ENCODE measurements around the gene NCOA3. TPM values are rescaled to one million over a fixed set of nuclear protein-coding genes. Genes with fewer than 3 reads are reported as not detected.
A peak's percentile ranks its signal among the peaks of the same experiment; 100 is the strongest.

NCOA3 gene
- total RNA-seq, 3 donors from 2014 or later: 40.6 to 57.1 (median 45.1) TPM

- intact Hi-C loops (cut with DNase I; ENCODE audit: low total_unique reads): no loop called here
- H3K9me3 ChIP-seq: no peaks in the 10 kb centered on the region
- H3K4me1 ChIP-seq: no peaks in the 10 kb centered on the region
- TF ChIP-seq POLR2AphosphoS5 (IDR thresholded peaks at IDR 0.05) (no peak), POLR2A (IDR thresholded peaks at IDR 0.05) (no peak), CTCF (IDR thresholded peaks at IDR 0.05) (no peak)
- no peak overlapping the region for H3K27ac ChIP-seq
- DNase-seq (ENCODE audit: low spot score in 2 of 2): no peak
- no peak overlapping the region for H3K4me3 ChIP-seq
- H3K36me3 ChIP-seq: no peaks in the 10 kb centered on the region
- H3K27me3 ChIP-seq: no peaks in the 10 kb centered on the region
Observed at GRCh38 chr20:47561180-47561579, 59.5 kb downstream of the NCOA3 start.

- Histone ChIP-seq H3K27me3 (no peaks in the 10 kb centered on the region), H3K27ac (no peak overlapping the region), H3K4me3 (no peak overlapping the region), H3K4me1 (no peaks in the 10 kb centered on the region), H3K36me3 (no peaks in the 10 kb centered on the region), H3K9me3 (no peaks in the 10 kb centered on the region)
- intact Hi-C loops (cut with DNase I; ENCODE audit: low total_unique reads): no loop called here
- DNase-seq (ENCODE audit: low spot score in 2 of 2): no peak
- TF ChIP-seq POLR2A (IDR thresholded peaks at IDR 0.05) (no peak), CTCF (IDR thresholded peaks at IDR 0.05) (no peak), POLR2AphosphoS5 (IDR thresholded peaks at IDR 0.05) (no peak)
Observed at GRCh38 chr20:47561603-47562583, 60.2 kb downstream of the NCOA3 start.

GRCh38 chr20:47566269-47566668, 64.6 kb downstream of the NCOA3 start:
- Histone ChIP-seq H3K36me3 (no peaks in the 10 kb centered on the region), H3K9me3 (peaks cover under 1 to 4% of the 10 kb centered on the region in 2 donors), H3K4me1 (no peaks in the 10 kb centered on the region), H3K27ac (no peak overlapping the region), H3K27me3 (no peaks in the 10 kb centered on the region), H3K4me3 (no peak overlapping the region)
- no peak for DNase-seq (ENCODE audit: low spot score in 2 of 2)
- intact Hi-C loops (cut with DNase I; ENCODE audit: low total_unique reads): no loop called here
- TF ChIP-seq CTCF (IDR thresholded peaks at IDR 0.05) (no peak), POLR2AphosphoS5 (IDR thresholded peaks at IDR 0.05) (no peak), POLR2A (IDR thresholded peaks at IDR 0.05) (no peak)

GRCh38 chr20:47568019-47568418, 66.3 kb downstream of the NCOA3 start:
- Histone ChIP-seq H3K4me3 (no peak overlapping the region), H3K9me3 (peaks cover 9 to 13% of the 10 kb centered on the region in 2 donors), H3K36me3 (no peaks in the 10 kb centered on the region), H3K27ac (peak overlapping the region; percentile 65 to 68), H3K4me1 (no peaks in the 10 kb centered on the region), H3K27me3 (no peaks in the 10 kb centered on the region)
- intact Hi-C loops (cut with DNase I; ENCODE audit: low total_unique reads): no loop called here
- no peak for DNase-seq (ENCODE audit: low spot score in 2 of 2)
- TF ChIP-seq POLR2A (IDR thresholded peaks at IDR 0.05) (no peak), CTCF (IDR thresholded peaks at IDR 0.05) (no peak), POLR2AphosphoS5 (IDR thresholded peaks at IDR 0.05) (no peak)

GRCh38 chr20:47568837-47569410, 67.2 kb downstream of the NCOA3 start:
- intact Hi-C loops (cut with DNase I; ENCODE audit: low total_unique reads): no loop called here
- no peak for DNase-seq (ENCODE audit: low spot score in 2 of 2)
- H3K27me3 ChIP-seq: no peaks in the 10 kb centered on the region
- H3K27ac ChIP-seq: no peak overlapping the region
- H3K36me3 ChIP-seq: no peaks in the 10 kb centered on the region
- TF ChIP-seq CTCF (IDR thresholded peaks at IDR 0.05): no peak
- peaks cover 9 to 13% of the 10 kb centered on the region in 2 donors for H3K9me3 ChIP-seq
- H3K4me1 ChIP-seq: no peaks in the 10 kb centered on the region
- H3K4me3 ChIP-seq: no peak overlapping the region
